Natural killer cell (primary cell): ENCODE data around the gene NOTCH4. TPM values are rescaled to one million over a fixed set of nuclear protein-coding genes. Genes with fewer than 3 reads are reported as not detected.

Source experiments
- ATAC-seq, 3 donors: fragments of 150-1000 bp in 2 of 3; fragments of 200-7000 bp in 1 of 3; cut with Tn5 transposase; 1 replicate in 1 of 3; 2 replicates in 2 of 3; pipeline ENCODE4 v1.10.0; 2021; ENCODE audit warnings: mild to moderate bottlenecking in 2 of 3, moderate library complexity in 2 of 3
- DNase-seq, 2 donors: peaks; one replicate each; pipeline versions ENCODE4 v3.0.0 to v3.0.0-alpha.2; 2013 to 2021; ENCODE audit warnings: mixed read lengths in 1 of 2
- H3K27ac ChIP-seq: one replicate; pipeline ENCODE4 v1.5.1; 2013; ENCODE audit warnings: mild to moderate bottlenecking, low read length
- H3K27me3 ChIP-seq: one replicate; pipeline ENCODE4 v1.6.1; 2013; ENCODE audit warnings: low read length; ENCODE audit not compliant: control insufficient read depth, insufficient read depth
- H3K36me3 ChIP-seq: one replicate; pipeline ENCODE4 v1.6.1; 2013; ENCODE audit warnings: low read length; ENCODE audit not compliant: control insufficient read depth, insufficient read depth
- H3K4me1 ChIP-seq: one replicate; pipeline ENCODE4 v1.6.1; 2013; ENCODE audit warnings: low read length; ENCODE audit not compliant: control insufficient read depth, insufficient read depth
- H3K4me3 ChIP-seq: one replicate; pipeline ENCODE4 v1.5.1; 2013; ENCODE audit warnings: low read length
- H3K9me3 ChIP-seq: one replicate; pipeline ENCODE4 v1.6.1; 2013; ENCODE audit warnings: low read length; ENCODE audit not compliant: control insufficient read depth, insufficient read depth
- H3K27ac Mint-ChIP-seq, 2 donors: one replicate each; pipeline ENCODE4 v1.8.0; 2022; ENCODE audit warnings: mild to moderate bottlenecking in 2 of 2, mixed read lengths in 2 of 2, moderate library complexity in 1 of 2
- H3K27me3 Mint-ChIP-seq, 2 donors: one replicate each; pipeline ENCODE4 v1.8.0; 2022; ENCODE audit warnings: low read depth in 2 of 2, mixed read lengths in 2 of 2
- H3K36me3 Mint-ChIP-seq: one replicate; pipeline ENCODE4 v1.8.0; 2022; ENCODE audit warnings: mixed read lengths
- H3K4me1 Mint-ChIP-seq, 2 donors: one replicate each; pipeline ENCODE4 v1.8.0; 2022; ENCODE audit warnings: mixed read lengths in 2 of 2
- H3K4me3 Mint-ChIP-seq: one replicate; pipeline ENCODE4 v1.8.0; 2022; ENCODE audit warnings: mild to moderate bottlenecking, moderate library complexity, mixed read lengths
- H3K9me3 Mint-ChIP-seq, 2 donors: one replicate each; pipeline ENCODE4 v1.8.0; 2022; ENCODE audit warnings: mixed read lengths in 2 of 2
- WGBS: methylation state at CpG from one replicate; pipeline ENCODE4 v1.1.7; 2013; ENCODE audit warnings: missing lambda C conversion rate; ENCODE audit not compliant: insufficient coverage; 5-methylcytosine and 5-hydroxymethylcytosine counted together
- intact Hi-C: fragments of 100-400 bp; cut with micrococcal nuclease; formaldehyde crosslinking; loops from one replicate; pipeline ENCODE4 v1.14.2; 2022
- total RNA-seq, 4 donors: library from RNA; stranded (reverse); fragments of 120-200 nt in 1 of 4; gene quantifications; one replicate each; pipeline versions ENCODE4 v1.2.3 to v1.2.4, GENCODE V29; 2013 to 2022
- TF ChIP-seq, protein P1 (sequence below): fragments of 200-600 bp; IDR thresholded peaks from one replicate; pipeline ENCODE4 v1.8.0; 2022; ENCODE audit warnings: antibody characterized with exemption

The NOTCH4 gene
- total RNA-seq, 3 donors from 2014 or later (not counting 1 experiment from before 2014, with no cell fraction given), result 2.6 to 4.8 (median 2.7) TPM

DNA sequence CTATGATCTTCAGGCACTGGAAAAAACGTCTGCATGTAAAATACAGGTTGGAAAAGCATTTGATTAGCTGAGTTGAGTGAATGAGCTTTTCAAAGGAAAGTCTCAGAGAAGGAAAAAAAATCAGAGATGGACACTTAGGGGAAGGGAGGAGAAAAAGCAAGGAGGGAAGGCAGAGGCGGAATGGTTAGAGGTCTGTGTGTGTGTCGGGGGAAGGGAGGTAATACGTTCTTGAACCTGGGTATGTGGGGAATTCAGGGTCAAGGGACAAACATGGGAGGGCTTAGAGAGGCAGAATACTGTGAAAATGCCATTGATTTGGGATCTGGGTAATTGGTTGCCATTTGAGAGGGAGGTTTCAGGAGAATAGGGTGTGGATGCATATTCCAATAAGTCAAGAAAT, 77.2 kb downstream of the NOTCH4 start:
- TF ChIP-seq, protein P1, sequence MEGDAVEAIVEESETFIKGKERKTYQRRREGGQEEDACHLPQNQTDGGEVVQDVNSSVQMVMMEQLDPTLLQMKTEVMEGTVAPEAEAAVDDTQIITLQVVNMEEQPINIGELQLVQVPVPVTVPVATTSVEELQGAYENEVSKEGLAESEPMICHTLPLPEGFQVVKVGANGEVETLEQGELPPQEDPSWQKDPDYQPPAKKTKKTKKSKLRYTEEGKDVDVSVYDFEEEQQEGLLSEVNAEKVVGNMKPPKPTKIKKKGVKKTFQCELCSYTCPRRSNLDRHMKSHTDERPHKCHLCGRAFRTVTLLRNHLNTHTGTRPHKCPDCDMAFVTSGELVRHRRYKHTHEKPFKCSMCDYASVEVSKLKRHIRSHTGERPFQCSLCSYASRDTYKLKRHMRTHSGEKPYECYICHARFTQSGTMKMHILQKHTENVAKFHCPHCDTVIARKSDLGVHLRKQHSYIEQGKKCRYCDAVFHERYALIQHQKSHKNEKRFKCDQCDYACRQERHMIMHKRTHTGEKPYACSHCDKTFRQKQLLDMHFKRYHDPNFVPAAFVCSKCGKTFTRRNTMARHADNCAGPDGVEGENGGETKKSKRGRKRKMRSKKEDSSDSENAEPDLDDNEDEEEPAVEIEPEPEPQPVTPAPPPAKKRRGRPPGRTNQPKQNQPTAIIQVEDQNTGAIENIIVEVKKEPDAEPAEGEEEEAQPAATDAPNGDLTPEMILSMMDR, result no peak
- Mint-ChIP-seq H3K27me3 (peaks cover 24 to 42% of the 10 kb centered on the region in 2 donors), H3K4me3 (peak overlapping the region; percentile 3), H3K4me1 (peaks cover 25 to 44% of the 10 kb centered on the region in 2 donors), H3K9me3 (no peaks in the 10 kb centered on the region), H3K27ac (no peak overlapping the region), H3K36me3 (no peaks in the 10 kb centered on the region)
- intact Hi-C loops, result no loop called here
- H3K27me3 ChIP-seq, result peaks cover 21% of the 10 kb centered on the region
- WGBS, result 64% methylated on average over 4 of the region's 4 CpGs
- peaks cover 3% of the 10 kb centered on the region for H3K9me3 ChIP-seq
- no peaks in the 10 kb centered on the region for H3K36me3 ChIP-seq
- H3K27ac ChIP-seq, result no peak overlapping the region
- no peak for ATAC-seq
- no peak overlapping the region for H3K4me3 ChIP-seq
- H3K4me1 ChIP-seq, result peaks cover 28% of the 10 kb centered on the region
- DNase-seq, result no peak

DNA sequence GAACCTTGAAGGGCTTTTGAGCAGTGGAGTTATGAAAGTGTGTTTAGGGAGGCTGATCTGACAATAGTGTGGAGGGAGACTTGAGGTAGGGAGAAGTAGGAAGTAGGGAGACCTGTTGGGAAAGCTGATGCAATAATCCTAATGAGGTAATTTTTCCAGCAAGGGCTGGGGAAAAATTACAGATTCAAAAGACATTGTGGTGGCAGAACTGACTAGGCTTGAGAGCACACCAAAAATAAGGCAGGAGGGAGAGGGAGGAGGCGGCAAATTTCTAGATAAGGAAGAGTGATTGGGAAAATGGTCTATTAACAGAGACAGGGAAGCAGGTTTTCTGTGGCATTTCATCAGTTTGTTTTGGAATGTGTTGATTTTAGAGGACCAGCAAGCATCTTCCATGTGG, 77.6 kb downstream of the NOTCH4 start:
- DNase-seq (no peak), ATAC-seq (no peak)
- H3K36me3 ChIP-seq, result no peaks in the 10 kb centered on the region
- intact Hi-C loops, result no loop called here
- TF ChIP-seq, protein P1, result no peak
- no peak overlapping the region for H3K4me3 ChIP-seq
- H3K9me3 ChIP-seq, result peaks cover 3% of the 10 kb centered on the region
- H3K36me3 Mint-ChIP-seq, result no peaks in the 10 kb centered on the region
- H3K4me3 Mint-ChIP-seq, result peak overlapping the region; percentile 3
- WGBS, result 96% methylated on average over 1 of the region's 1 CpG
- no peaks in the 10 kb centered on the region for H3K9me3 Mint-ChIP-seq
- peaks cover 24 to 41% of the 10 kb centered on the region in 2 donors for H3K4me1 Mint-ChIP-seq
- peaks cover 21% of the 10 kb centered on the region for H3K27me3 ChIP-seq
- no peak overlapping the region for H3K27ac ChIP-seq
- peaks cover 28% of the 10 kb centered on the region for H3K4me1 ChIP-seq
- H3K27me3 Mint-ChIP-seq, result peaks cover 25 to 43% of the 10 kb centered on the region in 2 donors
- no peak overlapping the region for H3K27ac Mint-ChIP-seq

Other genes starting within 250 kb of the NOTCH4 start
- 1 to 10 TPM; 5.0 to 8.2 (median 5.4) TPM for gene C4A, start 242.0 kb downstream of the NOTCH4 start, total RNA-seq
- gene C4B, start 209.3 kb downstream of the NOTCH4 start, total RNA-seq, result 1 to 10 TPM; 4.0 to 5.1 (median 4.6) TPM
- gene CYP21A2, start 185.7 kb downstream of the NOTCH4 start, total RNA-seq, result under 1 TPM in 2 of 3 donors, not detected in 1; 0.28 to 0.43 TPM
- gene TNXB, start 114.7 kb downstream of the NOTCH4 start, total RNA-seq, result 10 to 100 TPM; 11.7 to 15.2 (median 13.5) TPM
- 100 to 1,000 TPM; 157 to 187 (median 178) TPM for gene ATF6B, start 95.8 kb downstream of the NOTCH4 start, total RNA-seq
- gene FKBPL, start 93.8 kb downstream of the NOTCH4 start, total RNA-seq, result 1 to 10 TPM; 1.8 to 3.2 (median 2.4) TPM
- gene PRRT1, start 72.1 kb downstream of the NOTCH4 start, total RNA-seq, result under 1 TPM; 0.38 to 0.63 (median 0.54) TPM
- 10 to 100 TPM; 16.3 to 28.3 (median 19.0) TPM for gene PPT2, start 69.9 kb downstream of the NOTCH4 start, total RNA-seq
- gene EGFL8, start 59.5 kb downstream of the NOTCH4 start, total RNA-seq, result 10 to 100 TPM; 18.2 to 22.9 (median 20.1) TPM
- gene AGPAT1, start 48.0 kb downstream of the NOTCH4 start, total RNA-seq, result 10 to 100 TPM; 29.5 to 31.9 (median 31.2) TPM
- 10 to 100 TPM; 35.1 to 39.2 (median 36.6) TPM for gene RNF5, start 45.7 kb downstream of the NOTCH4 start, total RNA-seq
- gene AGER, start 39.8 kb downstream of the NOTCH4 start, total RNA-seq, result 10 to 100 TPM; 19.0 to 25.1 (median 22.9) TPM
- 100 to 1,000 TPM; 111 to 116 (median 112) TPM for gene PBX2, start 33.9 kb downstream of the NOTCH4 start, total RNA-seq
- 100 to 1,000 TPM; 216 to 240 (median 221) TPM for gene GPSM3, start 31.4 kb downstream of the NOTCH4 start, total RNA-seq
- gene TSBP1, start 147.8 kb upstream of the NOTCH4 start, total RNA-seq, result not detected
- not detected for gene BTNL2, start 183.1 kb upstream of the NOTCH4 start, total RNA-seq
- 100 to 1,000 TPM in 2 of 3 donors, 10 to 100 TPM in 1; 49.9 to 160 (median 123) TPM for gene HLA-DRA, start 215.8 kb upstream of the NOTCH4 start, total RNA-seq